EH (cell line): Measurements from ENCODE around the gene INPP4B.
"Not testable (repeated sequence)": the region's sequence is repeated elsewhere in the genome, so short reads cannot be mapped to it uniquely, and the experiment has no call there.

Source experiments
- DNase-seq: peaks from one replicate; pipeline ENCODE4 v3.0.0-alpha.2; 2015; ENCODE audit warnings: low read depth

Gene INPP4B

DNA sequence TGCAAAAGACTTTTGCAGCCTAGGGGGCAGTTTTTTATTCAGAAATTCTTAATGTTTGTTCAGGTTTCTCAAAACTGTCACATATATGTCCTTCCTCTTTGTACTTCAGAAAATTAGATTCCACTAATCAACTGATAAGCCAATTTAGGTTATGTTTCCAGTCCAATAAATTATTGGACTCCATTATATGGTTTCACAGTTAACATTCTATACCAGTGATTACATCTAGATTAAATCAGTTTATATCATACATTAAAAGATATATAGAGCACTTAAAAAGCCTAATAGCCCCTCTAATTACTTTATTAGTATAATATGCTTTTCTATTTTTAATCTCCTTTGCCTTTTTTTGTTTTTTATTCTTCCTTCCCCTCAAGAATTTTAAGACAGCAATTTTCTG, 434.1 kb downstream of the INPP4B start:
- no peak for DNase-seq

DNA sequence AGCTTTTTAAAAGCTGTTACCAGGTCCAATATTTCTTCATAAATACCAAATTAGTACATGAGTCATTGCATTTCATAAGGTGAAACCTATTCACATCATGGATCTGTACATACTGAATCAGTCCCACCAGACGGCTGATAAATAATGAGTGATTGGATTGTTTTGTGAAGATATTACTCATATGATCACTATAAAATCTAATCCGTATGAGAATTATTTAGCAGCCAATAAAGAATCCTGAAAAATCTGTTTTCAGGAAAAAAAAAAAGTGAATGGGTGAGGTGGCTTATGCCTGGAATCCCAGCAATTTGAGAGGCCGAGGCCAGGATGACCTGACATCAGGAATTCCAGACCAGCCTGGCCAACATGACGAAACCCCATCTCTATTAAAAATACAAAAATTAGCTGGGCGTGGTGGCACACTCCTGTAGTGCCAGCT, 438.1 kb downstream of the INPP4B start:
- peak; percentile 81 for DNase-seq

DNA sequence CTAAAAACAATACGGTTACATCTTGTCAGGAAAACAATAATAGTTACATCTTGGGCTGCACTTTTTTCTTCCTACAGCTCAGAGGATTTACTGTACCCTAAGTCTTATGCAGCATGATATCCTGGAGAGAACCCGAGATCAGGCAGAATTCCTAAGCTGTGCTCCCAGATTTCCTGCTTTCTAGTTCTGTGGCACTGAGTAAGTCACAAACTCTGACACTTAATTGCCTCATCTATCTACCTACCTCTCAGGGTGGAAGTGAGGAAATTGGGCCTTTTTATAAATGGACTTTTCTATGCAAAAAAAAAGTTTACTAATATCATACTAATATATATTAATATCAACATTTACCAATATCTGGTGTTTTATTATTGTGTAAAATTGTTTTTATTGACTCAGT, 438.5 kb downstream of the INPP4B start:
- DNase-seq = peak; percentile 40

DNA sequence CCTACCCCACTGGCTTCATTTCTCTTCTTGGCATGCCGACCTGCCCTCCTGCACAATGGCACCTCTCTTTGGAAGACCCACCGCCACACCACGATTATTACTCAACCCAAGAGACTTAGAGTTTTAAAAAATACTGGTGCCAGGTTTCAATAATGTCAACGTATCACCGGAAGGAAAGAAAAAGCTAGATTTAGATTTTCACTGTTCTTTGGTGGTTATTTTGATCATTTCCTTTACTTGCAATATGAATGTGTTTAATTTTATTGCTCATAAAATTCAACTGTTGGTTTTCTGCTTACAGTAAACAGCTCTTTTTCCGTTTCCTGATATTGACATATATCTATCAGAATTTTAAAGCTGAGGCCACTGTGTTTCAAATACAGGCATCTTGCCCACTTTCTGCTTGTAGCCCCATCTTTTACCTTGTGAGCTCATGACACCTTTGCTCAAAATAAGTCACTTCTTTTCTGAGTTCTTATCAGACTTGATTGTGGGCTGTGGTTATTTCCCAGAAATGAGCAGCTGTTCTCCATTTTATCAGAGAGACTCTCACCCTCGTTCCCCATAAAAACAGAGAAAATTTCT, 439.1 kb downstream of the INPP4B start:
- DNase-seq = no peak

DNA sequence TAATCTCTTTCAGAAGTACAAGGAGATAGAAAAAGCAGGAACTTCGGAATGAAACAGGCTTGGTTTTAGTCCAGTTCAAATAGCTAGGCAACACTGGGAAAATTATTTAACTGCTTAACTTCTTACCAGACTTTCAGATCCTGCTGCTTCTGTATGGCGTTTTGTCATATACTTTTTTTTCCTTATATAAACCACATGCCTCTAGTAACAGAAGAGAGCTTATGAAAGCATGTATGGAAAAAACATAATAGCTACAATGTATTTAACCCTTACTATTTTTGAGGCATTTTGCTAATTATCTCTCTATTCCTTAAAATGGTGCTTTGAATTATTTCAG, 439.6 kb downstream of the INPP4B start:
- no peak for DNase-seq

DNA sequence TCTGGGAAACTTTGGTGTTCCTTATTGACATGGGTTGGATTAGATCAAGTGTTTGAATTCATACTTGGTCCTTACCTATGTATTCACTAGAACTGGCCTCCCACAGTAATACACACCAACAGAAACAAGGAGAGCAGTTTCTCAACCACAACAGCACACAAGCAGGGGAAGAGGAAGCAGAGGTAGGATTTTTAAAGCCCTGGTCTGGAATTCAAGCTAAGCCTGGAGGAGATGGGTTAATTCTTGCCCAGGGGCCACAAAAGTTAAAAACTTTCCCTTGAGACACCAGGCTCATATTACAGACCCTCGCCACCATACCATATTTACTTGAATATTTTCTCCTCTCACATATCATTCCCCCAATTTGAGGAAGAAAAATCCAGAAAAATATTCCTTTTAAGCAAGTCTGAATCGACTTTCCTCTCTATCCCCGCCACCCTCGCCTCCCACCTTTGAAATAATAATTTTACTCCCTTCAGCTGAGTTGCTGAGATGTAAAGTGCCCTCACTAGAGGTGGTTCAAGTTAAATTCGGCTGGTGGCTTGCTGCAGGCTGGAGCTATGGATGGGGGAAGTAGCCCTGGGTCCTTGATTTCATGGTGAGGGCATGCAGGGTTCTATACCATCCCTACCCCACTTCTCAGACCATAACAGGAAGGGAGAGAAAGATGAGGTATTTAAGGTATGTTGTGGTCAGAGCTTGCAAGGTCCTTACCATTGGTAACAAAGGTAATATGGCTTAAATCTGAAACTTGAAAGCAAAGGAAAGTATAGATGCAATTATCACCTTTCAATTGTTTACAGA, 440.2 kb downstream of the INPP4B start:
- DNase-seq = peak; percentile 53

DNA sequence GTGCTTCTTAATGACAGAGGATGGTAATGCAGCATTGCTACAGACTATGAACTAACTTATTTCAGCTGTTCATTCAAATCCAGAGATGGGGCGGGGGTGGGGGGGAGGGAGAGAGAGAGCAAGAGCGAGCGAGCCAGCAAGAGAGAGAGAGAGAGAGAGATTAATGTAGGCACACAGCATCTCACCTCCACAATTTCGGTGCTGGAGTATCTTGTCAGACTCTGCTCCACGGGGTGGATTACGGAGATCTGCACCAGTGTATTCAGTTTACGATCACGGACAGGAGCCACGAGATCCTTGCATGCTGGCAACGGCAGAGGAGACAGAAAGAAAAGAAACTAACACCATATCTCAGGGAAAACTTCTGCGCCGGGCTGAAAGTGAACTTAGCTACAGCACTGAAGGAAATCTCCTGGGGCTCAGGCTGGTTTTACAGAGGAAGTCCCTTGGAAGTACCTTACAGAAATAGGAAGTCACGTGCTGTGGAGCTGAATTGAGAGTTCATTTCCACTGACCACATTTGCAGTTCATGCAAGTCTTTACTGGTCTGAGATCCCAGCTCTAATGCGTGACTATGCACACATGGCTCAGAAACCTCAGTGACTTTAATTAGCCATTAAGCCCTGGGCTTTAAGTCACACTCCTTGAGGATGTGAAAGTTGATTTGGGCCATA, 440.9 kb downstream of the INPP4B start:
- DNase-seq = peak; percentile 83

DNA sequence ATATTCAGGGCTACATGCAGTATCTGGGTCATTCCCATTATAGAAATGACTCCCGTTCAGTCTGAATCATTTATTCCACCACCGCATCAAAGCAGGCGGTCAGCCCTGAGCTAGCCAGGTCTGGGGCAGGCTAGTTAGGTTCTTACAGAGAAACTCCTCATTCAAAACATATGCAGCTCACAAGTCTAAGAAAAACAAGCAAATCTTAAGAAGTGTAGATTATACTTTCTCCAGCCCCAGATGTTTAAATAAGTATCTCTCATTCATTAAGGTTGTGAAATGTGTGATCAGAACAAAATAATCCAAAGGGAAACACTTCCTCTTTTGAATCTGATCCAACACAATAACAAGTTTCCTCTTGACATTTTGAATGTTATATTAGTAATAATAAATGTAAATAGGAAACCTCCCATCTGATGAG, 441.9 kb downstream of the INPP4B start:
- DNase-seq = peak; percentile 67

DNA sequence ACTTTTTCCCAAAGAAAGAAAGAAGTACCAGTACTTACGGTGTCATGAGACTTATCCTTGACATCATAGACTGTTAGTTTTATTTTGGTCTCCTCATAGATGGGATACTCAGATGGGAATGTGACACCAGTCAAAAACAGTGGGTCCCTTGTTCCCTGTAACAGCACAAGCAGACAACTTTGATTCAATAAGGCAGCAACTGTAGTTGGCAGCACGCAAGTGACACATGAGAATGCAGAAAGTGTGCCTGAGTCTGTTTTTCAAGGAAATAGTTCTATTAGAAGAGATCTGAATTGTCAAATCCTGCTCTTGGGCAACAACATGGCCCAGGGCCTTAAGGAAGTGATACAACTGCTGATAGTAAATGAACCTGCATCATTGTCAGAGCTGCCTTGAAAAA, 443.2 kb downstream of the INPP4B start:
- peak; percentile 83 for DNase-seq

DNA sequence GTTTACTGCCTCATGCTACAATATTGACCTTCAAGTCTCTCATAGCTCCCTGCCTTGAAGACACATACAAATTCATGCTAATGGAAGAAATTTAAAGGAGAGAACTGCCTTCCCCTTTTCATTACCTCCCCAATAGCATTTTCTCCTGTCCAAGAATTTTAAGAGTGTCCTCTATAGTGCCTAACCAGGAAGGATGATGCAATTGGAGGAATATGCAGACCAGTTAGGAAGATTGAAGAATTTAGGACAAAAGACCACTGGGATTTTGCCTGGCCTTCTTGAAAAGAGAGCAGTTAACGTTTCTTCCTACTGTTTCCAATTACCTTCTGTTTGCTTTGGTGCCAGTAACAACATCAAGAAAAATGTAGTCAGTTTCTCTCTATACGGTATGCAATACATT, 443.9 kb downstream of the INPP4B start:
- peak; percentile 67 for DNase-seq

DNA sequence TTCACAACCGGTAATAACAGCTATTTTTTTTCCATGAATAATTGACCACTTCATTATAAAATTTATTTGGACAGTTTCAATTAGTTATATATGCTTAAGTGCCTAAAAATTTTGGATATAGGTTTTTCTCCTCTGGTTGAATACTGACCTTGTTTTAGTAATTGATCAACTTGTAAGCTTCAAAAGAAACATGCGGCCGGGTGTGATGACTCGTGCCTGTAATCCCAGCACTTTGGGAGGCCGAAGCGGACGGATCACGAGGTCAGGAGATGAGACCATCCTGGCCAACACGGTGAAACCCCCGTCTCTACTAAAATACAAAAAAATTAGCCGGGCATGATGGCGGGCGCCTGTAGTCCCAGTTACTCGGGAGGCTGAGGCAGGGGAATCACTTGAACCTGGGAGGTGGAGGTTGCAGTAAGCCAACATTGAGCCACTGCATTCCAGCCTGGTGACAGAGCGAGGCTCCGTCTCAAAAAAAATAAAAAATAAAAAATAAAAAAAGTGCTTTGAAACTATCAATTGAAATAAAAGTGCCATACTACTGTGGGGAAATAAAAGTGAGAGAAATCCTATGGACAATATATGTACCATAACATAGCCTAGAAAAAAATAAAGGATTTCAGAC, 448.6 kb downstream of the INPP4B start:
- not testable (repeated sequence) for DNase-seq

DNA sequence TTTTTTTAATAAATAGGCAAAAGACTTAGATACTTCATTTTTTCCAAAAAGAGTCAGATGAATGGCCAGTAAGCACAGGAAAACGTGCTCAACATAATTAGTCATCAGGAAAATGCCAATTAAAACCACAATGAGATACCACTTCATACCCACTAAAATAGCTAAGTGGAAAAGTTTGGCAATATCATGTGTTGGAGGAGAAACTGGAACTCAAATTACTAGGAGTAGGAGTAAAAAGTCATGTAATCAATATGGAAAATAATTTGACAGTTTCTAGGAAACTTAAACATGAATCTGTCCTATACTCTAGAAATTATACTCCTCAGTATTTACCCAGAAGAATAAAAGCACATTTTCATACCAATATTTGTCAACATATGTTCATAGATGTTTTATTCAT, 449.8 kb downstream of the INPP4B start:
- peak; percentile 82 for DNase-seq

DNA sequence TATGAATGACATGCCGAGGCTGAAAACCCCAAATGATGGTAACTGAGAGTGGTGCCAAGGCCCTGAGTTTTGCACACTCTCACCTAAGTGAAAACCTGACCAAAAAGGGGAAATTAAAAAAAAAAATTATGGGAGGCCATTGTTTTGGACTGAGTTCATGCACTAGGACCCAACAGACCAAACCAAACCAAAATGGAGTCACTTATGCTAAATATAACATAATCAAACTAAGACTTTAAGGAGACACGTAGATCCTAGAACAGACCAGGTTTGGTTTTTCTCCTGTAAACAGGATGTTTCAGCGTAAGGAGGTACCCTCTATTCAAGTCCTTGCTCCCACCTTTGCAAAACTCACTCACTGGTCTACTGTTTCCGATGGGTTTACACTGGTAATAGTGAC, 453.0 kb downstream of the INPP4B start:
- DNase-seq = no peak

DNA sequence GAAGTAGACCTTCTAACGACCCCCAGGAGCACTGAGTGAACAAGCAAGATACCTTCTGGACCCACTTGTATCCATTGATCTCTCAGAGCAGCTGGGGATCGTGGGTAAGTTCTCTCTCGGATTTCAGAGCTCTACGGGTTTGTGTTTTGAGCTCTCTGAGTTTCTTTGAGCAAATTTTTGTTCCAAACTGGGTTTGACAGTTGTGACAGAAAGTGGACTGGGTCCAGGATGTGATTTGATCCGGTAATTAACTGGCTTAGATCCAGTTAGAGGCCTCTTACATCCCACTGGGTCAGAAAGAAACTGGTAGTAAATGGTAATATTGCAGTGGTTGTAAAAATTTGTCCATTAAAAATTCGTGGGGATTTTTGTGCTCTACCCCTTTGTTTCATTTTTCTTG, 459.2 kb downstream of the INPP4B start:
- DNase-seq = no peak

DNA sequence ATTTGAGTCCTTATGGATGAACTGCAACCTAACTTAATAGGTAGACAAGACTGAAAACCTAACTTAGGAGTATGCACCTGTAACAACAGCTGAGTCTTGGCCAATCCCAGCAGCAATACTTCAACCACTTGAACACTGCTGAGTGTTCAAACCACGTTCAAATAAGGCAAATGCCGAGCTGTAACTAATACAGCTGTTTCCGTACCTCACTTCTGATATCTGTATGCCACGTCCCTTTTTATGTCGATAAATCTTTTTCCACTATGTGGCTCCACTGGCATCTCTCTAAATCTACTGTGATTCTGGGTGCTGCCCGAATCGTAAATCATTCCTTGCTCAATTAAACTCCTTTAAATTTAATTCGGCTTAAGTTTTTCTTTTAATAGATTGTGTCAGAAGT, 459.7 kb downstream of the INPP4B start:
- DNase-seq = no peak

DNA sequence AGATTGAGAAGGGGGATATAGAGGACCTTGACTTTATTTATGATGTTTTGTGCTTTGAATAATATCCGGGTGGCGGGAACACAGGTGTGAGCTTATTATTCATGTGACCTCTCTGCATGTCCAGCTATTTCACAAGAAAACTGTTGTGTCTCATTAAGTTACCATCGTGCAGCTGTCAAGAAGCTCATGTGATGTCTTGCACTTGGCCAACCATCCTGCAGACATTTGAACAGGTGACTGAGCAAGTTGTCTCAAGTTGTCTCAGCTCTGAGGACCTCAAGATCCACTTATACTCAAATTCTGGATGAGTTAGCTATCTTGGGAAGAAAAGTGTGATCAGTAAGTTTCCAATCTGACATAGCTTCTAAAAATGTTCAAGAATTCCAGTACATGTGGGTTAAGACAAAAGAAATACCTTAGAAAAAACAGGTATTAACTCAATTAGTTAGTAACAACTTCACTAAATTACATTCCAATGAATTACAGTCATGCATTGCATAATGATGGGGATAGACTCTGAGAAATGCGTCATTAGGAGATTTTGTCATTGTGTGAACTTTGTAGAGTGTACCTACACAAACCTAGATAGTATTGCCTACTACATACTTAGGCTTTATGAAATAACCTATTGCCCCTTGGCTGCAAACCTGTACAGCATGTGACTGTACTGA, 462.2 kb downstream of the INPP4B start:
- peak; percentile 8 for DNase-seq

DNA sequence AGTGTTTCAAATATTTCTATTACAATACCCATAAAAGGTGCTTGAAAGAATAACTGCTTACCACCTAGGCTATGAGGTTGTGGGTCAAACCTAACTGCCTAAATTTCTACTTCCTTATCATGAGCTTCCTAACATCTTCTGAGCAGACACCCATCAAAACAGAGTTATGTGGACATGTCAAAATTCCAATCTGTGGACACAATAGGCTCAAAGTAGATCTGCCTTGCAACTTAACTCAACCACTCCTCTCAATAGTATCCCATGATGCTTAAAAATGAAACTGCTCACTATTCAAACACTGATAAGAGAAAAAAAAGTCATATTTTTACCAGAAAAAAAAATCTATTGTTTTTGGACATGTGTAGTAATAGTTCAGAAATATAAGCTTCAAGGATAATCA, 462.7 kb downstream of the INPP4B start:
- DNase-seq = no peak

DNA sequence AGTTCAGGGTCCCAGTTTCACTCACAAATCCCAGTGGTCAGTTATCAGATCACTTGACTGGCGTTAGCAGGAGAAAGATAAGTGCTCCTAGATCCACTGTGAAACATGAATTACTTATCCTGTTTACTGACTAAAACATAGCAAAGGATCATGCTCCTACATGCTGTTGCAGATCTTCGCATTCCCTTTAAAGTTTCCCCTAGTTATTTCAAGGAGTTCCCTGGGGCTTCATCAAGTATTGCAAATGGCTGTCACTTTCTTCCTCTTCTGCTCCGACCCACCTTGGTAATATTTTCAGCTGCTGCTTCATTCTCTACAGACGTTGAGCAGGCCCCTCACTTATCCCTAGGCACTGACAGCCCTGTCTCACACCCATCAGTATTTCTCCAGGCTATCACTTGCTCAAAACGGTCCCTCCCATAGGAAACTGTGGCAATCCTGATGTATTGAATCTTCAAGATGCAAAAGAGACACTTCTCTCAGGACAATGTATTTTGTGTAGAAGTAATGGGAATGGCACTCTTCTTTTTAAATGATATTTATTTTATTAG, 466.0 kb downstream of the INPP4B start:
- no peak for DNase-seq

DNA sequence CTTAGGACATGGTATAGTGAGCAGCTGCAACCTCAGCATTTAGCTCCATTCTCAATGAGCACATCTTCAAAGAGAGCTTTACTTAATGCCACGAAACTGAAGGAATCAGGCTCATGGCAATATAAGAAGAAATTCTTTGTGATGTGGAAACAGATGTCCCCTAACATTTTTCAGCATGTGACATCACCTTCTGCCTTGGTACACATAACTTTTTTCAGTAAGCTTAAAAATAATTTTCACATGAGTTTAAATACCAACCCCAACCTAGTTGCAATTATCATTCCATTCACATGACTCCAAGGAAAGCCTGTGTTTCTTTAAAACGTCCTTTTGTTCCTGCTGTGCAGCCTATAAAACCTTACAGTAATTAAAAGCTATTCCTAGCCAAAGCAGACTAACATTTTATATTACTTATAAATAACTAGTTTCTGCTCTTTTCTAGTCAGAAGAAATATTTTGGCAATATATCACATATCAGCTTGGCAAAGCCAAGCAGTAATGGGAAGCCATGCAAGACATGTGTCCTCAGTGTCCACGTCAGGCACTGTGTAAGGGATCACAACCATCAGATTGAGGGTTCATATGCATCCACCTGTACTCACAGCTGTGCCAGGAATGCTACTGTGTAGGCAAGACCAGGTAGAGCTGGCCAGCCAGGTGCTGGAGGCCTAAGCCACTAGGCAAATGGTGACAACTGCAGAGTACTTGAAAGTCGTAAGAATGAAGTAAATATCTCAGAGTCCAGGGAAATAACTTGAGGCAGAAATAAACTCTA, 466.6 kb downstream of the INPP4B start:
- DNase-seq = peak; percentile 99

DNA sequence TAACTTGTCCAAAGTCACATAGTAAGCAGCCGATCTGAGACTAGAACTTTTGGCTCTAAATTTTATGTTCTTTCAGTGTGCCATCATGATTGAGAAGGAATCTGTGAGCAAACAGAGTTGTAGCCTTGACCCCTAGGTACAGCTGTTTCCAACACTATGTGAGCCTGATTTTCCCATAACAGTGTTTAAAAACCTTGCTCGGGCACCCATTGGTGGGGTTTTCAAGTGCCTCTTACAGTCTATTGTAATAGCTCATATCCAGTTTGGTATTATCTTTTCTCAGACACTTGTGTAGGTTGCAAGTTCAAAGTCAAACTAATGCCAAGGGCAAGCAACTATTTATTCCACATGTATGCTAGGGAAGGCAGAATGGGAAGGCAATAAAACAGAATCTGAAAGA, 467.9 kb downstream of the INPP4B start:
- no peak for DNase-seq
